HG03342 (cell line): ENCODE results near the gene HRAS.

Experiments
- ATAC-seq: cut with Tn5 transposase; IDR thresholded peaks from one replicate; pipeline ENCODE4 v1.9.1; 2021; ENCODE audit warnings: mild to moderate bottlenecking, moderate library complexity; ENCODE audit not compliant: unreplicated experiment

HRAS gene

GRCh38 chr11:567629-568292 lies 32.4 kb upstream of the HRAS start:
- no peak for ATAC-seq

GRCh38 chr11:567011-567628 lies 31.7 kb upstream of the HRAS start:
- no peak for ATAC-seq

- no peak for ATAC-seq
Observed at GRCh38 chr11:565921-566509, 30.6 kb upstream of the HRAS start.

- ATAC-seq = no peak
Observed at GRCh38 chr11:563812-564578, 28.6 kb upstream of the HRAS start.

GRCh38 chr11:563066-563811 lies 27.9 kb upstream of the HRAS start:
- ATAC-seq = no peak

GRCh38 chr11:562046-562645 lies 26.8 kb upstream of the HRAS start:
- ATAC-seq = no peak

- peak; percentile 28 for ATAC-seq
Observed at GRCh38 chr11:561148-562003, 26.0 kb upstream of the HRAS start.

- ATAC-seq = peak; percentile 76
Observed at GRCh38 chr11:560305-561147, 25.1 kb upstream of the HRAS start, which contains the start of the genes LMNTD2 and RASSF7. Gene LMNTD2 (minus strand): TSS chr11:560738. CDS start chr11:560716, 22 bp downstream. Gene RASSF7 (plus strand): TSS chr11:560970. CDS start chr11:561769, 799 bp downstream.

- no peak for ATAC-seq
Observed at GRCh38 chr11:559712-560304, 24.4 kb upstream of the HRAS start.

- ATAC-seq = no peak
Observed at GRCh38 chr11:559020-559620, 23.7 kb upstream of the HRAS start.

GRCh38 chr11:558503-558902 lies 23.1 kb upstream of the HRAS start:
- ATAC-seq = no peak

GRCh38 chr11:557328-558132 lies 22.2 kb upstream of the HRAS start:
- ATAC-seq = no peak

- no peak for ATAC-seq
Observed at GRCh38 chr11:556662-557256, 21.4 kb upstream of the HRAS start.

GRCh38 chr11:555780-556661 lies 20.6 kb upstream of the HRAS start:
- ATAC-seq = no peak

- ATAC-seq = no peak
Observed at GRCh38 chr11:555227-555779, 19.9 kb upstream of the HRAS start.
